HG02884 (cell line): ENCODE results near the gene APBA2.

Experiments
- ATAC-seq: cut with Tn5 transposase; IDR thresholded peaks from one replicate; pipeline ENCODE4 v1.9.1; 2021; ENCODE audit warnings: mild to moderate bottlenecking, moderate library complexity; ENCODE audit not compliant: unreplicated experiment

The APBA2 gene

GRCh38 chr15:28914046-28914445, 28.3 kb downstream of the APBA2 start:
- no peak for ATAC-seq

GRCh38 chr15:28914483-28915023, 28.8 kb downstream of the APBA2 start:
- ATAC-seq: no peak

DNA sequence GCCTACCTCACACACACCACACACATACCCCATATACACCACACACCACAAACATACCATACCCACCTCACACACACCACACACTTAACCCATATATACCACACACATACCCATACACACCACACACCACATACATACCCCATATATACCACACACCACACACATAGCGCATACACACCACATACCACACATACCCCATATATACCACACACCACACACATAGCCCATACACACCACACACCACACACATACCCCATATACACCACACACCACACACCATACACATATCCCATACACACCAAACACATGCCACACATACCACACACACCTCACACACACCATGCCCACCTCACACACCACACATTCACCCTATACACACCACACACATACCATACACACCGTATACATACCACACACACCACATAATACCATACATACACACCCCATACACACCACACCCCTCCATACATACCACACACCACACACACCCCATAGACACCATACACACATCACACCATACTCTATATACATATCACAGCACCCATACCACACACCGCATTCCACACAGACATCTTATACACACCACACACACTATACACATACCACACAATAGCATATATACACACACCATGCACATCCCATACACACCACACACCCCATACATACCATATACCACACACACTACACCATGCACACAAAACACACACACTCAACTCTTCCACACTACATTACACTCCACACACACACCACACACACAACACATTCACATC, 29.5 kb downstream of the APBA2 start:
- no peak for ATAC-seq

DNA sequence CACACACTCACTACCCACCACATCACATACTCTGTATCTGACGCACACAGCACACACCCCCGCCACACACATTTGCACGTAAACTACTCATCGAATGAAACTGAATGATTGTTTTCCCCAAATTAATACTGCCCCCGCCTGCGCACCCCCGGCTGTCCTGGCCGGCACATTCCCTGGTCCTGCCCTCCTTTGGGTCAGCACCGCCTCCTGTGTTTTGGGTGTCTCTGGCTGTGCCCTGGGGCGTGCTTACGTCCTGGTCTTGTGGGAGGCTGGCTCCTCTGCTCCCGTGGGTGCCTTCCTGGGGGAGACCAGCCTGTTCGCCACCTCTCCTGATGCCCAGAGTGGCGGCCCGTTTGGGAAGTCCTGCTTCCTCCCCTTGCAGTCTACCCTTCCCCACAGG, 30.2 kb downstream of the APBA2 start:
- no peak for ATAC-seq

- no peak for ATAC-seq
Observed at GRCh38 chr15:28917791-28918140, 32.0 kb downstream of the APBA2 start.

DNA sequence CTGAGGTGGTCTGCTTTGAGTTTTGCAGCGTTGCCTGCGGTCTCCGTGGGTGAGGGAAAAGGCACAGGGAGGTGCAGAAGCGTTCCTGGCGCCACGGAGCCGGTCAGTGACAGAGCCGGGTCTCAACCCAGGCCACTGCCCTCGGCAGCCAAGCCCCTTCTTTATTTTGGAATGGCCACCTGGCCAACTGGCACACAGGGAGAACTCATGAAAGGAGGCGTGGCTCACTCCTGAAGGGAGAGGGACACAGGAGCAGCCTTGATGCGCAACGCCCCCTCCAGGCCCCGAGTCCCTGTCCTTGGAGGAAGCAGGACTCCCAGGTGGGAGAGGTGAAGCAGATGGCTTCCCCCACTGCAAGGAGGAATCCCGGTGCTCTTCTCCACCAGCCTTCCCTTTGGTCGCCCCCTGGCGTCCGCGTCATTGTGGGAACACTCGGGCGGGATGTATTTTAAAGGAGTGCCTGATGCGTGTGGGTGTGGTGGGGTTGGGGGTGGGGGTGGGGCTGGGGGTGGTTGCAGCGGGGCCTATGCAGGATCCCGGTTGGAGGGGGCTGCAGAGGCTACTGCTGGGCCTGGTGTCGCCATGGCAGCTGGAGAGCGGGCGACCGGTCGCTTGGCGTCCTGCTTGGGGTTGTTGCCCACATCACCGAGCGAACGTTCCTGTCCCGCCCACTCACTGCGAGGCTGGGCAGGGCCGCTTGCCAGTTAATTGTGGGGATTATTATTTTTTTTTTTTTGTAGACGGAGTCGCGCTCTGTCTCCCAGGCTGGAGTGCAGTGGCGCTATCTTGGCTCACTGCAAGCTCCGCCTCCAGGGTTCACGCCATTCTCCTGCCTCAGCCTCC, 32.6 kb downstream of the APBA2 start:
- no peak for ATAC-seq

- ATAC-seq: no peak
Observed at GRCh38 chr15:28919201-28919635, 33.4 kb downstream of the APBA2 start.

DNA sequence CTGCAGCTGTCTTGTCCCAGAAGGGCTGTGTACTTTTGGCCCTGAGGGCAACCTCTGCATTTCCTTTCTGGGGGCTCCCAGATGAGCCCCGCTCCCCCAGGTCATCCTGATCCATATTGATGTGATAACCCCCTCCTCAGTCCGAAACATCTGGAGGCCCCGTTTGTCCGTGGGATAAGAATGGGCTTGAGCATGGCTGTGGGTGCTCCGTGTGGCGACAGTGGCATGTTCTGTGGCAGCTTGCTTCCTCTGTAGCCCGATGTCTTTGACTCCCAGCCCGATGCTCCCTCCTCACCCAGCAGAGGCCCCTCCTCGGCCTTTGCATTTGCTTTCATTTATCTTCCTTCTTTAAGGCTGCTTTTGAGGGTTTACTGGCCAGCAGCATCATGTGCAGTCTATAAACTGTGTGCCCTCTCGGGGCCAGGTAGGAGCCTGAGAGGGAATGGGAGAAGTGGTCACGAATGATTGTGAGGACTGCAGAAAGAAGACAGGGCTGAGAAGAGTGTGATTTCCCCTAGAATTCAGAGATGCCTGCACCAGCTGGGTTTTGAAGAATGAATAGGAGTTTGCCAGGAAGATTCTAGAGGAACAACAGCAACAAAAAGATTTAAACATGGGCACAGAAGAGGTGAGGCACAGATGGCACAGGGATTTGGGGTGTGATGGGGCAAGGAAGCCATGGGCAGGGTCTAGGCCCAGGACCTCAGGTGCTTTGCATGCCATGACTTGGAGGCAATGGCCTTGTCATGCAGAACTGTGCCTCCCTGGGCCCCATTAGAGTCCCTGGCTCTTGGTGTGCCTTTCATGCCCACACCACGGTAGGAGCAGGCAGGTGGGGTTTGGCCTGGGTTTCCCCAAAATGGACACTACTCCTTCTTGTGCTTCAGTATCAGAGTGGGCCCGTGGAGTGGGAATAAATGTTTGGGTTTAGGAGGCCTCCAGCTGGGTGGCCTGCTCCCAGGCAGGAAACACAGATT, 34.2 kb downstream of the APBA2 start:
- no peak for ATAC-seq

- ATAC-seq: no peak
Observed at GRCh38 chr15:28920781-28921331, 35.1 kb downstream of the APBA2 start.

- no peak for ATAC-seq
Observed at GRCh38 chr15:28921336-28921735, 35.6 kb downstream of the APBA2 start.

GRCh38 chr15:28921919-28922706, 36.3 kb downstream of the APBA2 start:
- ATAC-seq: no peak

DNA sequence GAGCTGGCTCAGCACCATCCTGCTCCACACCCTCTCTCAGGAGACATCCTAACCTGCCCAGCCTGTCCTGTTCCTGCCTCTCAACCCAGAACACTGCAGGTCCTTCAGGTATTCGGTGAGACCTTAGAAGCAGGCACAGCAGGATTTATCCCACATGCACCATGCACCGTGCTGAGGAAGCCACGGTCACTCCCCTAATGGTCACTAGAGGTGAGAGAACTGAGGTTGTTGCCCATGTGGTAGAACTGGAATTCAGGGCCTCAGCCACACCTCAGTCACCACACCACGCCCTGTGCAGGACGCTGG, 36.9 kb downstream of the APBA2 start:
- no peak for ATAC-seq

DNA sequence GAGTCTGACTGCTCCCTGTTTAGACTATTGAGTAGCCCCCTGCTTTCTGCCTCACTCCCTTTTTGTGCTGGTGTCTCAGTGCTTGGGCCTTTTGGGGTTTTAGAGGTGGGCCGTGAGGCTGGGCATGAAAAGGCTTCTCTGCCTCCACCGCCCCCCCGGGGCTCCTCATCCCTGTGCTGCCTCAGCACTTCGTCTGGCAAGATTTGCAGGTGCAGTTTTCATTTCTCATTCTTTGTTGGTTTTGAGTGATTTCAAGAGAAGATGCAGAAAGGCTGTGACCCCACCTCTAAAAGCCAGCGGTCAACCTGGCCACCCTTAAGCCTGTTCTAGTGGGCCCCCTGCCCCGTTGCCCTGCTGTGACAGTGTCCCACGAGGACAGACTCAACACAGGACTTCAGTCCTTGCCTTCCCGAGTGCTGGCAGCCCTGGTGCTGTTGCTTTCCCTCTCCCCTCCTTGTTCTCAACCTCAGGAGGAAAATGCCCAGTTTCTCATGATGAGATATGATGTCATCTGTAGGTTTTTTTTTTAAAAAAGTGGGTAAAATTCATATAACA, 38.0 kb downstream of the APBA2 start:
- ATAC-seq: no peak

DNA sequence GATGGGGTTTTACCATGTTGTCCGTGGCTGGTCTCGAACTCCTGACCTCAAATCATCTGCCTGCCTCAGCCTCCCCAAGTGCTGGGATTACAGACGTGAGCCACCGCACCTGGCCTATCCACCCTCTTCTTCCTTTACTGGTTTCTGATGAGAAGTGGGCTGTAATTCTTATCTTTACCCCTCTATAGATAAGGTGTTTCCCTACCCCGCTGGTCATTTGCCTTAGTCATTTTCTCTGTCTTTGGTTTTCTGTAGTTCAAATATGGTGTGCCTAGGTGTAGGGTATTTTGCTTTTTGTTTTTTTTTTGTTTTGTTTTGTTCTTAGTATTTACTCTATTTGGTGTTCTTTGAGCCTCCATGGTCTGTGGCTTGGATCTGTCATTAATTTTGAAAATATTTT, 41.3 kb downstream of the APBA2 start:
- no peak for ATAC-seq

DNA sequence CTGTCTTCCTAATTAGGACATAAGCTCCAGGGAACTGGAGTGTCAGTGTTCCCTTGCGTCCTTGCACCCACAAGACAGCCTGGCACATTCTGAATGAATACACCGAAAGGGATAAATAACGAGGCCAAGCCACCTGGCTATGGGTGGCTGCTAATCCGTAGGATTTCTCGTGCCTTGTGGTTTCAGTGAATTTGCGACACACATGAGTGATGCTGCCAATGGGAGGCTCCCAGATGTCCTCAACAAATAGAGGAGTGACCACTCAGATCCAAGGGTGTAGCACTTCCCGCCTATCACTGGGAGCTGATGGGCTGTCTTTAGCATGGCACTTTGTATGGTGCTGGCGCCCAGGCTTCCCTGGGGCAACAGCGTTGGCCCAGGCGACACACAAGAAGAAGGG, 43.4 kb downstream of the APBA2 start:
- no peak for ATAC-seq

GRCh38 chr15:28930011-28930410, 44.2 kb downstream of the APBA2 start:
- ATAC-seq: no peak

DNA sequence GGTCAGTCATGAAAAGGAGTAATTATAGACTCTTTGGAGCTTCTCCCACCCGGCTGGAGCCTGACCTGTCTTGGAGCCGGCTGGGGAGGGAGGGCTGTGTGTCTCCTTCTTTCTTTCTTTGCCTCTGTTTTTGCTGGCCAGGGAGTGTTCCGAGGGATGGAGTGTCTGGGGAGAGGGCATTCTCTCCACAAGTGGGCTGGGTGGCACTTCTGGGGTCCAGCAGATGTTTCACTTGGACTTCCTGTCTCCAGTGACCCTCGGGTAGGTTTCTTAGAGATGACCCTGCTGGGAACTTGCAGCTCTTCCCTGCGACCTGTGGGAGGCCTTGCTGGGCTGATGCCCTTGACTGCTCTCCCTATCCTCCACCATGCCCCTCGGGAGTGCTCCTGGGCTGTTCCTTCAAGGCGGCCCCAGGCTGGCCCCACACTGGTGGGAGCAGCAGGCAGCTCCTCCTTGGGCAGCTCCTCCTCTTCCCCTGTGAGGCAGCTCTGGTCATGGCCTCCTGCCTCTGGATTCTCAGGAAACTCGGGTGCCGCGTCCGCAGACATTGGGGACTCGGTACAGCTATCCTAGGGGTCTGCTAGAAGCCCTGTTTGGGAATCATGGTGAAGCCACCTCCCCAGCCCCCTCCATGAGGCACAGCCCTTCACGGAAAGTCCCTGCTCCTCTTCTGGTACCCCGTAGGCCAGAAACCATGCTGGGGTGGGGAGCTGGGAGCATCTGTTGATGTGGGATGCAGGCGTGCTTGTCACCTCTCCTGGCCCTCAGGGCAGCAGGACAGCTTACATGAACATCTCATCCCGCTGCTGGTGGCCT, 44.9 kb downstream of the APBA2 start:
- no peak for ATAC-seq

GRCh38 chr15:28931828-28932227, 46.1 kb downstream of the APBA2 start:
- ATAC-seq: no peak

DNA sequence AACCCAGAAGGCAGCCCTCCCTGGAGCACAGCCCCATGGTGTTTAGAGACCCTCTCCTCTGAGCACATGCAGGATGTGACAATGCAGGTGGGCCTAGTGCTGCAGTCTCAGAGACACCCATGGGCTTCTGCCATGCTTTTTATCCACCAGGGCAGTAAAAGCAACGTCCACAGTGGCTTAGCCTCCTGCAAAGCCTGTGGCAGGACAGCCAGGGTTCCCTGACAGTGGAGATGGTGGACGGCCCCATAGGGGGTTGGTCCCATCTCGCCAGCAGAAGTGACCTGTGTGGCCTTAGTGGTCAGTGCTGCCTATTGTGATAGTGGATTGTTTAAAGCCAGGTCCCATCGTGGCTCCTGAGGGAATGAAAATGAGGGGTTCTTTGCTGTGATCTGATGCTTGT, 46.6 kb downstream of the APBA2 start:
- ATAC-seq: no peak
